GM12801 (cell line): ENCODE data around the gene CRTC3.

Experiments
- TF ChIP-seq, protein P1 (sequence below): IDR thresholded peaks from one replicate; pipeline ENCODE4 v1.5.1; 2011; ENCODE audit warnings: control low read depth; ENCODE audit not compliant: insufficient read length; ENCODE audit errors: extremely low read depth

The CRTC3 gene

DNA sequence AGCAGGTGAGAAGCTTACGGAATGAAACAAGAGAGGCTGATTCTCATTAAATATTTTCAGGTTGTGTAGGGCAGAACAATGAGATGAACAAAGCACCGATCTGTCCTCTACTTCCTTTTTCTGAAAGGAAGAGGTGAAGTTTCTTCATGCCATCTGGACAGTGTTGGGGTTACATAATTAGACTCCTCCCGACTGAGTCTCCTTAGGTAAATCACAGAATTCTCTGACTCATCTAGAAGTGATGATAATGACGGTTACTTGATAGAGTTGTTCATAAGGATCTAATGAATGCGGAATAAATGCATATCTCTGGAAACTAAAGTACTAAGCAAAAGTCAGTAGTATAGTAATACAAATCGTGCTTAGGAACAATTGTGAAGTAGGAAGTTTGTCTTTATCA is 21.2 kb downstream of the CRTC3 start:
- TF ChIP-seq, protein P1, sequence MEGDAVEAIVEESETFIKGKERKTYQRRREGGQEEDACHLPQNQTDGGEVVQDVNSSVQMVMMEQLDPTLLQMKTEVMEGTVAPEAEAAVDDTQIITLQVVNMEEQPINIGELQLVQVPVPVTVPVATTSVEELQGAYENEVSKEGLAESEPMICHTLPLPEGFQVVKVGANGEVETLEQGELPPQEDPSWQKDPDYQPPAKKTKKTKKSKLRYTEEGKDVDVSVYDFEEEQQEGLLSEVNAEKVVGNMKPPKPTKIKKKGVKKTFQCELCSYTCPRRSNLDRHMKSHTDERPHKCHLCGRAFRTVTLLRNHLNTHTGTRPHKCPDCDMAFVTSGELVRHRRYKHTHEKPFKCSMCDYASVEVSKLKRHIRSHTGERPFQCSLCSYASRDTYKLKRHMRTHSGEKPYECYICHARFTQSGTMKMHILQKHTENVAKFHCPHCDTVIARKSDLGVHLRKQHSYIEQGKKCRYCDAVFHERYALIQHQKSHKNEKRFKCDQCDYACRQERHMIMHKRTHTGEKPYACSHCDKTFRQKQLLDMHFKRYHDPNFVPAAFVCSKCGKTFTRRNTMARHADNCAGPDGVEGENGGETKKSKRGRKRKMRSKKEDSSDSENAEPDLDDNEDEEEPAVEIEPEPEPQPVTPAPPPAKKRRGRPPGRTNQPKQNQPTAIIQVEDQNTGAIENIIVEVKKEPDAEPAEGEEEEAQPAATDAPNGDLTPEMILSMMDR = no peak

DNA sequence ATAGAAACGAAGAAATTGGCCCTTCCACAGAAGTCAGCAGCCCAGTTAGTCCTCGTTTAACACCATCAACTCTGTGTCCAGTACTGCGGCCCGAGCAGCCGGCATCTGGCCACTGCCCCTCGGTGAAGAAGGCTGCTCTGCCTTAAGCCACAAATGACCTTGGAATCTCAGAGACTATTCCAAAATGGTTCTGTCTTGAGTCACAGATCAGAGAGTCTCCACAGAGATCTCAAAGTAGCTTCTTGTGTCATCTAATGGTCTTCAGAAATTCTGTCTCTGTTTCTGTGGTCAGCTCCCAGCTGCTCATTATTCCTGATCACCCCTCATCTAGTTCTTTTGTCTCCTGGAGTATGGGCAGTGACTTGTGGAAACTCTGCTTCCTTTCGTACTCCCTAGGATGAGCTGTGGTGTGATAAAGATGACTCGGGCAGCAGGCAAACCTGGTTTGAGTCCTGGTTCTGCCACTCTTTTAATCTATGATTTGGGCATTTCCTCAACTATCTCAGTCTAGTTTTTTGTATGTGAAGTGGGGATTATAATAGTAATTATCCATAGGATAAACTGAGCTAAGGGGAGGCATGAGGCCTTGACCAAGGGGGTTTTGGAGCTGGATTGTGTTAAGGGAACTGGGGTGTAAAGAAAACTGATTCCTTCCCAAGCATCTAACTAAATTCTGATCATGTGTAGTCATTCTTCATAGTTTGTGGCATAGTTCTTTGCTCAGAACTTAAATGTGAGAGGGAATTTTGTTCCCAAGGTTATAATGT is 22.6 kb downstream of the CRTC3 start:
- TF ChIP-seq, protein P1 = no peak

GRCh38 chr15:90552929-90553211 is 23.1 kb downstream of the CRTC3 start:
- TF ChIP-seq, protein P1 = no peak

GRCh38 chr15:90553248-90553745 is 23.6 kb downstream of the CRTC3 start:
- TF ChIP-seq, protein P1 = no peak

DNA sequence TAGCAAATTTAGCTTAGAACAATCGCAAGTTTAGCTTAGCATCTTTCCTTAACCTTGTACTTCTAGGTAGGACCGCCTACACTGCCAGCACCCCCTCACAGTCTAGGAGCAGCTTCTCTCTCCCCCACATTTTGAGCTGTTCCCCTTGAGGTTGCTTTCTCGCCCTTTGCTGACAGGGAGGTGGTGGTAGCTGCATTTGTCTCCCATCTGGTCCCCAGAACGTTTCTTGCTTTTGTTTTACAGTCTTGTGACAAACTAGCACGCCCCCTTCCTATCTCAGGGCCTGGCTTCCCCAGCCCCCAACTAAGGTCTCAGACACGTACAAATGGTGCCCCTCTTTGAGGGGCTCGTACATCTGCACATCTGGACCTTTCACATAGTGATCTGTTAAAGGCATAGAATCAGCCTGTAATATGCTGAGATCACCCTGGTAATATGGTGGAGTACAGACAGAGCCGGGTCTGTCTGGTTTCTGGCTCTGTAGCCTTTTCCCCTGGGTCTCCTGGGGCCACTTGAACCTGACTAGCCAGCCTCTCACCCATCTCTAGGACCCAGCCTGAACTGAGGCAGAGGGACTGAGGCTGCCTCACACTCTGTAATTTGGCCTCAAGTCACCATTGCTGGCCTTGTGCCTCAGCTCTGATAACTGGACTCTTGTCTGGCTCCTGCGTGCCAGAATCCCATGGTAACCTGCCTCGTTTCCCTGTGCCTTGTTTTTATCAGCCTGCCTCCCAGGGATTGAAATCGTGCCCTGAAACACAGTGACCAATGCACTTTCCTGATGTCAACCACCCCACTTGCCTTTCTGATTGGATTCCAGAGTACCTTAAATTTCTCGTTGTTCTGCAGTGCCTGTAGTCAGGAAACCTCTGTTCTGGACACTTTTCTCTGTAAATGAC is 27.7 kb downstream of the CRTC3 start:
- TF ChIP-seq, protein P1 = no peak

DNA sequence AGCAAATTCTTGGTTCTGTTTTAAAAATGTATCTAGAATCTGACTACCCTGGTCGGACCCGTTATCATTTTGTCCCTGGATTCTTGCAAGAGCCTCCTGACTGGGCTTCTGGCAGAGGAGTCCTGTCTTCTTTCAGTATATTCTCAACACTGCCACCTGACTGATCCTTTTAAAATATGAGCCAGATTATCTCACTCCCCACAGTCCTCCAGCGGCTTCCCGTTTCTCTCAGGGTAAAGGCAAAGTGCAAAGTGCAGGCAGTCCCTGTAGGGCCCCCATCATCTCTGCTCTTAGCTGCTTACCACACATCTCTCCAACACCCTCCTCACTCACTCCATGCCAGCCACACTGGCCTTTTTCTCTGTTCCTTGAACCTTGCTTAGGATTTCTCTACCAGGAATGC is 28.4 kb downstream of the CRTC3 start:
- TF ChIP-seq, protein P1 = no peak

GRCh38 chr15:90559119-90559518 is 29.4 kb downstream of the CRTC3 start:
- TF ChIP-seq, protein P1 = no peak
